Kidney (tissue), 14 donors: ENCODE results near the gene PPFIBP2. TPM values are rescaled to one million over a fixed set of nuclear protein-coding genes. Genes with fewer than 3 reads are reported as not detected.

Experiments used
- DNase-seq, 5 donors: peaks; one replicate each; pipeline ENCODE4 v3.0.0-alpha.2; 2013 to 2020
- FAIRE-seq: peaks from 2 replicates; lab custom pipeline; 2012; peaks lifted over from hg19 to GRCh38; lab: Jason Lieb, UNC
- H3K27ac ChIP-seq, 2 donors: one replicate each; pipeline ENCODE4 v1.7.0; 2013; ENCODE audit warnings: low read depth in 2 of 2, low read length in 2 of 2, inconsistent platforms in 1 of 2
- H3K27me3 ChIP-seq: one replicate; pipeline ENCODE4 v1.7.1; 2013; ENCODE audit warnings: low read length, inconsistent platforms; ENCODE audit not compliant: control insufficient read depth, insufficient read depth
- H3K36me3 ChIP-seq, 3 donors: one replicate each; pipeline versions ENCODE4 v1.7.0 to v1.7.1; 2013; ENCODE audit warnings: low read length in 3 of 3, control low read depth in 1 of 3, inconsistent platforms in 1 of 3; ENCODE audit not compliant: insufficient read depth in 3 of 3, control insufficient read depth in 2 of 3
- H3K4me1 ChIP-seq, 3 donors: one replicate each; pipeline versions ENCODE4 v1.7.0 to v1.7.1; 2013; ENCODE audit warnings: low read length in 3 of 3, inconsistent platforms in 1 of 3, low read depth in 1 of 3; ENCODE audit not compliant: control insufficient read depth in 2 of 3, insufficient read depth in 2 of 3
- H3K4me3 ChIP-seq, 3 donors: one replicate each; pipeline versions ENCODE4 v1.7.0 to v1.8.1; 2013; ENCODE audit warnings: low read length in 3 of 3, control low read depth in 1 of 3, inconsistent platforms in 1 of 3
- H3K9ac ChIP-seq, 3 donors: one replicate each; pipeline versions ENCODE4 v1.7.0 to v1.7.1; 2013; ENCODE audit warnings: low read length in 3 of 3, control low read depth in 1 of 3, inconsistent platforms in 1 of 3
- H3K9me3 ChIP-seq, 3 donors: one replicate each; pipeline versions ENCODE4 v1.7.0 to v1.7.1; 2013; ENCODE audit warnings: low read length in 3 of 3, control low read depth in 1 of 3, inconsistent platforms in 1 of 3; ENCODE audit not compliant: control insufficient read depth in 2 of 3, insufficient read depth in 1 of 3
- CTCF ChIP-seq: IDR thresholded peaks from 3 replicates; pipeline ENCODE4 v1.5.1; 2012; ENCODE audit warnings: mild to moderate bottlenecking, moderate library complexity, borderline replicate concordance; ENCODE audit not compliant: insufficient read depth; ENCODE audit errors: extremely low read depth
- intact Hi-C: fragments of 100-400 bp; cut with DNase I; formaldehyde crosslinking; loops from one replicate; pipeline ENCODE4 v1.11.1; 2022
- polyA plus RNA-seq: library from polyadenylated mRNA; stranded (reverse); fragments of 350-450 nt; fragmentation: Illumina TruSeq; extraction: RNeasy Lipid Tissue Mini Kit (QIAGEN cat#74804); gene quantifications from one replicate; pipeline ENCODE4 v1.2.3, GENCODE V29; 2014; ENCODE audit warnings: low read depth, low replicate concordance; ENCODE audit not compliant: insufficient read depth
- total RNA-seq: library from RNA; stranded (reverse); fragmentation: NEBNext Ultra II Directional; extraction: Animal tissue kit (Norgen Biotek cat#: 25700); gene quantifications from one replicate; pipeline ENCODE4 v1.2.1, GENCODE V29; 2021
- donor health status: control.
- donor health status: control.
- donor health status: control.
- donor health status: control.
- donor health status: control.
- donor health status: DM: yes; HTN: yes; CAD: no.
- donor health status: Normal renal cell carcinoma (clear cell type).

PPFIBP2 gene
- total and polyA plus RNA-seq, 2 donors from 2014 or later: 31.6 to 44.4 TPM

- DNase-seq (peak in 2 of 5 donors; percentile 52 to 61), FAIRE-seq (no peak)
- H3K4me3 ChIP-seq: no peak overlapping the region
- H3K36me3 ChIP-seq: no peaks in the 10 kb centered on the region
- no peak overlapping the region for H3K9ac ChIP-seq
- H3K4me1 ChIP-seq: peaks cover 0 to 7% (median 4%) of the 10 kb centered on the region in 3 donors
- no peak overlapping the region for H3K27ac ChIP-seq
- no peak for TF ChIP-seq CTCF
- H3K9me3 ChIP-seq: no peaks in the 10 kb centered on the region
- intact Hi-C loops: no loop called here
- no peaks in the 10 kb centered on the region for H3K27me3 ChIP-seq
Measured at GRCh38 chr11:7484131-7484530, 29.7 kb upstream of the PPFIBP2 start.

GRCh38 chr11:7484645-7485044 is 29.2 kb upstream of the PPFIBP2 start:
- no peaks in the 10 kb centered on the region for H3K27me3 ChIP-seq
- peaks cover 0 to 7% (median 4%) of the 10 kb centered on the region in 3 donors for H3K4me1 ChIP-seq
- no peak overlapping the region for H3K27ac ChIP-seq
- no peak overlapping the region for H3K9ac ChIP-seq
- FAIRE-seq (no peak), DNase-seq (peak in 2 of 5 donors; percentile 19 to 23)
- peak overlapping the region in 1 of 3 donors; percentile 63 for H3K4me3 ChIP-seq
- no peaks in the 10 kb centered on the region for H3K36me3 ChIP-seq
- intact Hi-C loops: no loop called here
- no peak for TF ChIP-seq CTCF
- no peaks in the 10 kb centered on the region for H3K9me3 ChIP-seq

GRCh38 chr11:7485186-7486097 is 28.4 kb upstream of the PPFIBP2 start, which contains the start of gene OLFML1:
TSS of gene OLFML1 (plus strand) at chr11:7485506. CDS start at chr11:7485876, 370 bp downstream.
- intact Hi-C loops: no loop called here
- peak in 4 of 5 donors; percentile 53 to 90 (median 60) for DNase-seq

More at GRCh38 chr11:7485186-7486097, 28.4 kb upstream of the PPFIBP2 start, which contains the start of gene OLFML1:
- no peak for TF ChIP-seq CTCF
- H3K4me1 ChIP-seq: peaks cover 0 to 7% (median 0%) of the 10 kb centered on the region in 3 donors
- no peaks in the 10 kb centered on the region for H3K9me3 ChIP-seq
- no peak within 1 kb of the TSS for H3K27ac ChIP-seq
- peak within 1 kb of the TSS in 1 of 3 donors; percentile 70 for H3K9ac ChIP-seq
- no peaks in the 10 kb centered on the region for H3K36me3 ChIP-seq
- no peak for FAIRE-seq
- H3K27me3 ChIP-seq: no peaks in the 10 kb centered on the region
- peak within 1 kb of the TSS; percentile 26 to 87 (median 63) for H3K4me3 ChIP-seq
